Gastroesophageal sphincter (tissue), 3 donors: Measurements from ENCODE around the gene IGSF11.

Experiments
- CTCF ChIP-seq, 4 experiments: fragments of 200-600 bp in 2 of 4; fragments of 450-650 bp in 2 of 4; sonication (generic) in 1 of 4; IDR thresholded peaks; one replicate each; pipeline ENCODE4 v1.5.1; 2017 to 2019; ENCODE audit warnings: antibody characterized with exemption in 4 of 4, mild to moderate bottlenecking in 2 of 4, moderate library complexity in 2 of 4
- EP300 ChIP-seq: sonication (generic); formaldehyde crosslinking; IDR thresholded peaks from one replicate; pipeline ENCODE4 v1.6.1; 2017; ENCODE audit warnings: antibody characterized with exemption, mild to moderate bottlenecking
- POLR2A ChIP-seq, 2 donors: fragments of 450-650 bp; IDR thresholded peaks; one replicate each; pipeline ENCODE4 v1.6.1; 2017; ENCODE audit warnings: antibody characterized with exemption in 2 of 2, mild to moderate bottlenecking in 2 of 2, moderate library complexity in 1 of 2
- POLR2AphosphoS5 ChIP-seq: sonication (generic); formaldehyde crosslinking; IDR thresholded peaks from one replicate; pipeline ENCODE4 v1.6.1; 2017; ENCODE audit warnings: antibody characterized with exemption

- TF ChIP-seq POLR2A (IDR thresholded peaks at IDR 0.05) (no peak), CTCF (IDR thresholded peaks at IDR 0.05) (no peak), POLR2AphosphoS5 (no peak), EP300 (no peak)
Observed at GRCh38 chr3:118948146-118948545, 86.5 kb downstream of the IGSF11 start.
